Endodermal cell (in vitro differentiated cells): Measurements from ENCODE around the gene PSG5. TPM values are rescaled to one million over a fixed set of nuclear protein-coding genes. Genes with fewer than 3 reads are reported as not detected.
"Not testable (repeated sequence)": the region's sequence is repeated elsewhere in the genome, so short reads cannot be mapped to it uniquely, and the experiment has no call there.

ENCODE experiments used
- DNase-seq: peaks from one replicate; pipeline ENCODE4 v3.0.0-alpha.2; 2017
- H3K27ac ChIP-seq: 2 replicates; pipeline ENCODE4 v1.5.1; 2013; ENCODE audit warnings: mild to moderate bottlenecking, low read depth, low read length, moderate library complexity
- H3K27me3 ChIP-seq: 2 replicates; pipeline ENCODE4 v1.6.1; 2013; ENCODE audit warnings: mild to moderate bottlenecking, low read length, moderate library complexity; ENCODE audit not compliant: insufficient read depth, control insufficient read depth, poor library complexity, severe bottlenecking
- H3K36me3 ChIP-seq: 2 replicates; pipeline ENCODE4 v1.7.0; 2013; ENCODE audit warnings: mild to moderate bottlenecking, low read length, moderate library complexity; ENCODE audit not compliant: control insufficient read depth, insufficient read depth
- H3K4me1 ChIP-seq: one replicate; pipeline ENCODE4 v1.7.0; 2013; ENCODE audit warnings: low read length; ENCODE audit not compliant: control insufficient read depth, insufficient read depth
- H3K4me3 ChIP-seq: 2 replicates; pipeline ENCODE4 v1.5.1; 2013; ENCODE audit warnings: mild to moderate bottlenecking, low read length, moderate library complexity
- H3K9ac ChIP-seq: 2 replicates; pipeline ENCODE4 v1.6.1; 2013; ENCODE audit warnings: mild to moderate bottlenecking, low read length, moderate library complexity; ENCODE audit not compliant: poor library complexity, severe bottlenecking; ENCODE audit errors: extremely low read depth
- H3K9me3 ChIP-seq: 2 replicates; pipeline ENCODE4 v1.6.1; 2013; ENCODE audit warnings: mild to moderate bottlenecking, low read length, moderate library complexity; ENCODE audit not compliant: control insufficient read depth
- H3K27ac Mint-ChIP-seq: 2 replicates; pipeline ENCODE4 v1.8.0; 2020; ENCODE audit warnings: mixed read lengths
- H3K27me3 Mint-ChIP-seq: 2 replicates; pipeline ENCODE4 v1.8.0; 2021; ENCODE audit warnings: mild to moderate bottlenecking, mixed read lengths; ENCODE audit not compliant: insufficient read depth
- H3K36me3 Mint-ChIP-seq: 2 replicates; pipeline ENCODE4 v1.8.0; 2020; ENCODE audit warnings: low read depth, mixed read lengths
- H3K4me1 Mint-ChIP-seq: 2 replicates; pipeline ENCODE4 v1.8.0; 2020; ENCODE audit warnings: mixed read lengths
- H3K4me3 Mint-ChIP-seq: 2 replicates; pipeline ENCODE4 v1.8.0; 2020; ENCODE audit warnings: mild to moderate bottlenecking, moderate library complexity, mixed read lengths
- H3K9me3 Mint-ChIP-seq: 2 replicates; pipeline ENCODE4 v1.8.0; 2020; ENCODE audit warnings: mild to moderate bottlenecking, mixed read lengths
- WGBS, 2 experiments: methylation state at CpG; one replicate each; pipeline versions ENCODE4 v1.1.5 to v1.1.7; 2013; ENCODE audit warnings: missing lambda C conversion rate in 2 of 2, mixed read lengths in 1 of 2; ENCODE audit not compliant: insufficient coverage in 1 of 2, insufficient read length in 1 of 2; 5-methylcytosine and 5-hydroxymethylcytosine counted together
- total RNA-seq, 2 donors: library from RNA; stranded (reverse); fragmentation: NEBNext Ultra II Directional in 1 of 2; extraction: Animal tissue kit (Norgen Biotek cat#: 25700) in 1 of 2; gene quantifications; 2 replicates in 1 of 2; 3 replicates in 1 of 2; pipeline ENCODE4 v1.2.1, GENCODE V29; 2021
- TF ChIP-seq, protein P1 (sequence below): fragments of 200-600 bp; sonication (generic); conservative IDR thresholded peaks from 2 replicates; pipeline ENCODE4 v1.5.0; 2021; ENCODE audit warnings: antibody characterized with exemption, mild to moderate bottlenecking

PSG5 gene
- total RNA-seq, 2 donors from 2014 or later, result not detected

DNA sequence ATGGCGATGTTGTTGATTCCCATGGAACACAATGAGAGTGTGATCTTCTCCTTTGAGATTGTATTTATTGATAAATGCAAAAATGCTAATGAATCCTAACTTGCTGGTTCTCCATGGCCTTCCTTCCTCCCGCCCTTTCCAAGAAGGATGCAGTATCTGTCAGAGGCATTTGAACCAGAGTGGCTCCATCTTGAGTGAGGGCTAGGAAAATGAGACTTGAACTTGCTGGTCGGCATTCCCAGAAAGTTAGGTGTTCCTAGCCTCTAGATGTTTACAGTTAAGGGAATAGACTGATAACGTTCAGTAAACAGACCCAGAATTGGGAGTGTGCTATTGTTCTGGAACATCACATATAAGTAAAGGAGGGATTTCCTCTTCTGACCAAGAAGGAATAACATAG lies 59.6 kb downstream of the PSG5 start:
- Histone ChIP-seq H3K9me3 (no peaks in the 10 kb centered on the region), H3K27me3 (no peaks in the 10 kb centered on the region), H3K9ac (no peak overlapping the region), H3K4me3 (no peak overlapping the region), H3K27ac (no peak overlapping the region), H3K4me1 (no peaks in the 10 kb centered on the region), H3K36me3 (no peaks in the 10 kb centered on the region)
- H3K27ac Mint-ChIP-seq, result no peak overlapping the region
- DNase-seq, result no peak
- peaks cover 94% of the 10 kb centered on the region for H3K9me3 Mint-ChIP-seq
- TF ChIP-seq, protein P1, sequence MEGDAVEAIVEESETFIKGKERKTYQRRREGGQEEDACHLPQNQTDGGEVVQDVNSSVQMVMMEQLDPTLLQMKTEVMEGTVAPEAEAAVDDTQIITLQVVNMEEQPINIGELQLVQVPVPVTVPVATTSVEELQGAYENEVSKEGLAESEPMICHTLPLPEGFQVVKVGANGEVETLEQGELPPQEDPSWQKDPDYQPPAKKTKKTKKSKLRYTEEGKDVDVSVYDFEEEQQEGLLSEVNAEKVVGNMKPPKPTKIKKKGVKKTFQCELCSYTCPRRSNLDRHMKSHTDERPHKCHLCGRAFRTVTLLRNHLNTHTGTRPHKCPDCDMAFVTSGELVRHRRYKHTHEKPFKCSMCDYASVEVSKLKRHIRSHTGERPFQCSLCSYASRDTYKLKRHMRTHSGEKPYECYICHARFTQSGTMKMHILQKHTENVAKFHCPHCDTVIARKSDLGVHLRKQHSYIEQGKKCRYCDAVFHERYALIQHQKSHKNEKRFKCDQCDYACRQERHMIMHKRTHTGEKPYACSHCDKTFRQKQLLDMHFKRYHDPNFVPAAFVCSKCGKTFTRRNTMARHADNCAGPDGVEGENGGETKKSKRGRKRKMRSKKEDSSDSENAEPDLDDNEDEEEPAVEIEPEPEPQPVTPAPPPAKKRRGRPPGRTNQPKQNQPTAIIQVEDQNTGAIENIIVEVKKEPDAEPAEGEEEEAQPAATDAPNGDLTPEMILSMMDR, result no peak
- H3K36me3 Mint-ChIP-seq, result no peaks in the 10 kb centered on the region
- no peaks in the 10 kb centered on the region for H3K27me3 Mint-ChIP-seq
- no peak overlapping the region for H3K4me3 Mint-ChIP-seq
- H3K4me1 Mint-ChIP-seq, result no peaks in the 10 kb centered on the region
- 82 to 90% methylated on average over 4 of the region's 4 CpGs for whole genome bisulfite sequencing, 2 experiments

GRCh38 chr19:43124360-43124759 lies 62.0 kb downstream of the PSG5 start:
- peaks cover 92% of the 10 kb centered on the region for H3K9me3 Mint-ChIP-seq
- no peak overlapping the region for H3K4me3 Mint-ChIP-seq
- Histone ChIP-seq H3K9me3 (no peaks in the 10 kb centered on the region), H3K27me3 (no peaks in the 10 kb centered on the region), H3K27ac (no peak overlapping the region), H3K4me3 (no peak overlapping the region), H3K36me3 (no peaks in the 10 kb centered on the region), H3K9ac (no peak overlapping the region), H3K4me1 (no peaks in the 10 kb centered on the region)
- H3K27me3 Mint-ChIP-seq, result no peaks in the 10 kb centered on the region
- TF ChIP-seq, protein P1, result no peak
- no peaks in the 10 kb centered on the region for H3K36me3 Mint-ChIP-seq
- no peak for DNase-seq
- WGBS, 2 experiments, result 73% methylated on average over 2 of the region's 2 CpGs; no CpG with 5 or more reads in 1 of the 2 experiments
- H3K27ac Mint-ChIP-seq, result no peak overlapping the region
- no peaks in the 10 kb centered on the region for H3K4me1 Mint-ChIP-seq

DNA sequence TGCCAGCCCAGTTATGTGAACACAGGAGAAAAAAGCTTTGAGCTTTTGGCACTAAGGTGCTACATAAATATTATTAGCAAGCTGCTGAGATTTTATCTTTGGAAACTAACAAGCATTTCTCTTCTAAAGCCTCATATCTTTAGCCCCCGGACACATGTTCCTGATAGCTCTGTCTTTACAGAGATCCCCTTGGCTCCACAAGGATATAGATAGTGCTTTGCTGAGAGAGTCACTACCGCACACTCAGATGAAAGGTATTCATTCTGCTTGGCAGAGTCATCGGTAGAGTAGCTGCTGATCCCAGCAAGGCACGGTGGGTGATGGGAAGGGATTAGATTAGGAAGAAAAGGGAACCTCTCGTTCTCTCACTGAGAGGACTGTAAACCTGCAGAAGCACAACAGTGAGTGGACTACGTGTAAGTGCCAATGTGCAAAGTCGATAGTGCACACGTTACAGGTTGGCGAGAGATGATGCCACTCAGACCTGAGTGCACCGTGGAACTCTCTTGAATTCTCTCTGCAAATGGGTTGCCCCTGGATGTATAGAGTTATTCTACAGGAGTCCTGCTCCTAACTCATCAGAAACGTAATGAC lies 65.8 kb downstream of the PSG5 start:
- H3K9ac ChIP-seq, H3K4me1 Mint-ChIP-seq, H3K4me3 Mint-ChIP-seq, H3K36me3 ChIP-seq, DNase-seq, H3K27me3 ChIP-seq, H3K9me3 ChIP-seq, H3K27ac ChIP-seq, H3K27ac Mint-ChIP-seq, H3K36me3 Mint-ChIP-seq, H3K27me3 Mint-ChIP-seq, H3K4me3 ChIP-seq, H3K4me1 ChIP-seq: not testable (repeated sequence)
- 86 to 87% methylated on average over 10 to 11 of the region's 11 CpGs for WGBS, 2 experiments
- peaks cover 87% of the 10 kb centered on the region for H3K9me3 Mint-ChIP-seq

- WGBS, 2 experiments, result 85% methylated on average over 2 of the region's 3 CpGs; no CpG with 5 or more reads in 1 of the 2 experiments
- not testable (repeated sequence) for H3K27ac Mint-ChIP-seq, H3K4me3 ChIP-seq, H3K9ac ChIP-seq, DNase-seq, H3K4me1 Mint-ChIP-seq, H3K4me1 ChIP-seq, H3K27ac ChIP-seq, H3K36me3 ChIP-seq, H3K36me3 Mint-ChIP-seq, H3K27me3 ChIP-seq, H3K4me3 Mint-ChIP-seq, H3K27me3 Mint-ChIP-seq, H3K9me3 ChIP-seq
- peaks cover 87% of the 10 kb centered on the region for H3K9me3 Mint-ChIP-seq
Measured at GRCh38 chr19:43119526-43119925, 66.8 kb downstream of the PSG5 start.

Other genes with a start within 250 kb of the PSG5 start
- not detected for gene PSG7, start 249.3 kb downstream of the PSG5 start, total RNA-seq
- not detected for gene PSG11, start 160.1 kb downstream of the PSG5 start, total RNA-seq
- not detected for gene PSG2, start 103.8 kb downstream of the PSG5 start, total RNA-seq
- gene PSG4, start 19.1 kb upstream of the PSG5 start, total RNA-seq, result not detected
- gene PSG9, start 83.0 kb upstream of the PSG5 start, total RNA-seq, result not detected
- 1 to 10 TPM; 3.0 to 6.0 TPM for gene CD177, start 167.2 kb upstream of the PSG5 start, total RNA-seq
- under 1 TPM in 1 of 2 donors, not detected in 1; 0.59 TPM for gene TEX101, start 228.4 kb upstream of the PSG5 start, total RNA-seq